Breast epithelium (tissue), 4 donors: Measurements from ENCODE around the gene IRF5. TPM values are rescaled to one million over a fixed set of nuclear protein-coding genes. Genes with fewer than 3 reads are reported as not detected.
A peak's percentile ranks its signal among the peaks of the same experiment; 100 is the strongest.
"Not testable (repeated sequence)": the region's sequence is repeated elsewhere in the genome, so short reads cannot be mapped to it uniquely, and the experiment has no call there.

ENCODE experiments used
- DNase-seq, 2 donors: peaks; one replicate each; pipeline ENCODE4 v3.0.0-alpha.2; 2019; ENCODE audit warnings: low spot score in 2 of 2
- H3K27ac ChIP-seq, 2 donors: fragments of 200-600 bp; sonication (generic) in 1 of 2; one replicate each; pipeline ENCODE4 v1.5.1; 2016 to 2019; ENCODE audit warnings: mild to moderate bottlenecking in 1 of 2
- H3K27me3 ChIP-seq, 2 donors: fragments of 200-600 bp; sonication (generic) in 1 of 2; one replicate each; pipeline versions ENCODE4 v1.5.1 to v1.6.0; 2017 to 2019; ENCODE audit warnings: control low read depth in 1 of 2, mild to moderate bottlenecking in 1 of 2
- H3K36me3 ChIP-seq: fragments of 200-600 bp; one replicate; pipeline ENCODE4 v1.5.1; 2019
- H3K4me1 ChIP-seq, 2 donors: fragments of 200-600 bp; sonication (generic); one replicate each; pipeline ENCODE4 v1.5.1; 2016 to 2019; ENCODE audit warnings: control low read depth in 1 of 2
- H3K4me3 ChIP-seq, 3 donors: fragments of 200-600 bp; sonication (generic); 1 replicate in 2 of 3; 2 replicates in 1 of 3; pipeline ENCODE4 v1.5.1; 2016 to 2019; ENCODE audit warnings: mild to moderate bottlenecking in 3 of 3, moderate library complexity in 2 of 3
- H3K9me3 ChIP-seq, 2 donors: fragments of 200-600 bp; sonication (generic) in 1 of 2; one replicate each; pipeline ENCODE4 v1.5.1; 2016 to 2019; ENCODE audit warnings: control low read depth in 1 of 2
- CTCF ChIP-seq, 3 donors: fragments of 450-650 bp; IDR thresholded peaks; one replicate each; pipeline ENCODE4 v1.5.1; 2016 to 2017; ENCODE audit warnings: antibody characterized with exemption in 3 of 3, mild to moderate bottlenecking in 3 of 3, moderate library complexity in 3 of 3
- POLR2A ChIP-seq: fragments of 450-650 bp; IDR thresholded peaks from one replicate; pipeline ENCODE4 v1.6.1; 2016; ENCODE audit warnings: antibody characterized with exemption, mild to moderate bottlenecking, moderate library complexity
- POLR2AphosphoS5 ChIP-seq, 3 donors: sonication (generic); formaldehyde crosslinking; IDR thresholded peaks; one replicate each; pipeline ENCODE4 v1.6.1; 2017; ENCODE audit warnings: antibody characterized with exemption in 3 of 3
- intact Hi-C: fragments of 100-400 bp; cut with DNase I; formaldehyde crosslinking; loops from one replicate; pipeline ENCODE4 v1.15.1; 2023; ENCODE audit warnings: low total_unique reads
- total RNA-seq, 3 donors: library from RNA; depleted of rRNA; stranded (reverse); fragments of >200 nt; gene quantifications; one replicate each; pipeline ENCODE4 v1.1.0, GENCODE V29; 2016

Gene IRF5
- total RNA-seq, 3 donors from 2014 or later = 4.6 to 19.4 (median 11.1) TPM

- intact Hi-C loops = no loop called here
- TF ChIP-seq POLR2A = no peak
- TF ChIP-seq POLR2AphosphoS5 (IDR thresholded peaks at IDR 0.05) = no peak
- no peak for TF ChIP-seq CTCF (IDR thresholded peaks at IDR 0.05)
- H3K9me3 ChIP-seq = no peaks in the 10 kb centered on the region
- H3K36me3 ChIP-seq = no peaks in the 10 kb centered on the region
- no peak overlapping the region for H3K27ac ChIP-seq
- no peak for DNase-seq
- peak overlapping the region in 1 of 3 donors; percentile 51 for H3K4me3 ChIP-seq
- H3K27me3 ChIP-seq = no peaks in the 10 kb centered on the region
- no peaks in the 10 kb centered on the region for H3K4me1 ChIP-seq
Measured at GRCh38 chr7:128941323-128941890, 3.7 kb downstream of the IRF5 start.

GRCh38 chr7:128941946-128942526 lies 4.3 kb downstream of the IRF5 start:
- H3K4me3 ChIP-seq = no peak overlapping the region
- H3K27me3 ChIP-seq = no peaks in the 10 kb centered on the region
- no peaks in the 10 kb centered on the region for H3K9me3 ChIP-seq
- no peak overlapping the region for H3K27ac ChIP-seq
- no peaks in the 10 kb centered on the region for H3K4me1 ChIP-seq
- no peak for TF ChIP-seq POLR2AphosphoS5 (IDR thresholded peaks at IDR 0.05)
- TF ChIP-seq POLR2A = no peak
- TF ChIP-seq CTCF (IDR thresholded peaks at IDR 0.05) = no peak
- intact Hi-C loops = no loop called here
- no peaks in the 10 kb centered on the region for H3K36me3 ChIP-seq
- DNase-seq = no peak

GRCh38 chr7:128943251-128943650 lies 5.5 kb downstream of the IRF5 start:
- H3K4me1 ChIP-seq, H3K36me3 ChIP-seq, H3K27me3 ChIP-seq, intact Hi-C loops, DNase-seq, H3K27ac ChIP-seq, H3K4me3 ChIP-seq, H3K9me3 ChIP-seq: not testable (repeated sequence)

- no peaks in the 10 kb centered on the region for H3K27me3 ChIP-seq
- intact Hi-C loops = no loop called here
- TF ChIP-seq POLR2A (no peak), POLR2AphosphoS5 (IDR thresholded peaks at IDR 0.05) (no peak), CTCF (IDR thresholded peaks at IDR 0.05) (no peak)
Measured at GRCh38 chr7:128944487-128945236, 6.9 kb downstream of the IRF5 start.

GRCh38 chr7:128945668-128946366 lies 8.1 kb downstream of the IRF5 start:
- Histone ChIP-seq H3K4me1 (no peaks in the 10 kb centered on the region), H3K27me3 (no peaks in the 10 kb centered on the region), H3K4me3 (no peak overlapping the region), H3K9me3 (no peaks in the 10 kb centered on the region), H3K27ac (no peak overlapping the region), H3K36me3 (no peaks in the 10 kb centered on the region)
- DNase-seq = no peak
- no peak for TF ChIP-seq CTCF (IDR thresholded peaks at IDR 0.05)
- no peak for TF ChIP-seq POLR2A
- no peak for TF ChIP-seq POLR2AphosphoS5 (IDR thresholded peaks at IDR 0.05)
- intact Hi-C loops = no loop called here

More at GRCh38 chr7:128944487-128945236, 6.9 kb downstream of the IRF5 start:
- Histone ChIP-seq H3K27ac (no peak overlapping the region), H3K4me3 (no peak overlapping the region), H3K36me3 (no peaks in the 10 kb centered on the region), H3K9me3 (no peaks in the 10 kb centered on the region), H3K4me1 (no peaks in the 10 kb centered on the region)
- no peak for DNase-seq
